GM23338 (cell line): ENCODE results near the gene ZNF700. TPM values are rescaled to one million over a fixed set of nuclear protein-coding genes. Genes with fewer than 3 reads are reported as not detected.
"Not testable (repeated sequence)": the region's sequence is repeated elsewhere in the genome, so short reads cannot be mapped to it uniquely, and the experiment has no call there.

Experiments used
- ATAC-seq: fragments of 200-7000 bp; cut with Tn5 transposase; 3 replicates; pipeline ENCODE4 v1.9.1; 2020
- DNase-seq: peaks from one replicate; pipeline ENCODE4 v3.0.0-alpha.2; 2015; ENCODE audit warnings: low spot score
- H2AFZ ChIP-seq: fragments of 200-600 bp; sonication (generic); 2 replicates; pipeline ENCODE4 v1.8.0; 2016; ENCODE audit warnings: antibody characterized with exemption, mild to moderate bottlenecking, moderate library complexity
- H3F3A ChIP-seq: fragments of 200-600 bp; sonication (generic); replicated peaks from 2 replicates; pipeline ENCODE4 v1.8.0; 2017; ENCODE audit warnings: antibody characterized with exemption, mixed run types, low read depth
- H3K27ac ChIP-seq: fragments of 200-600 bp; sonication (generic); 2 replicates; pipeline ENCODE4 v1.6.1; 2016; ENCODE audit warnings: low read depth
- H3K27me3 ChIP-seq: fragments of 200-600 bp; sonication (generic); 2 replicates; pipeline ENCODE4 v1.8.0; 2016; ENCODE audit warnings: mild to moderate bottlenecking, mixed run types, moderate library complexity; ENCODE audit not compliant: insufficient read depth
- H3K36me3 ChIP-seq: fragments of 200-600 bp; sonication (generic); 2 replicates; pipeline ENCODE4 v1.8.0; 2016; ENCODE audit warnings: mild to moderate bottlenecking; ENCODE audit not compliant: insufficient read depth
- H3K4me1 ChIP-seq: fragments of 200-600 bp; sonication (generic); 2 replicates; pipeline ENCODE4 v1.8.0; 2016; ENCODE audit warnings: mild to moderate bottlenecking, moderate library complexity; ENCODE audit not compliant: insufficient read depth
- H3K4me2 ChIP-seq: fragments of 200-600 bp; sonication (generic); 2 replicates; pipeline ENCODE4 v1.7.1; 2017; ENCODE audit warnings: mixed run types
- H3K4me3 ChIP-seq: fragments of 200-600 bp; sonication (generic); 2 replicates; pipeline ENCODE4 v1.6.1; 2016; ENCODE audit warnings: mixed run types
- H3K79me2 ChIP-seq: fragments of 200-600 bp; sonication (generic); replicated peaks from 2 replicates; pipeline ENCODE4 v1.8.0; 2017; ENCODE audit warnings: mild to moderate bottlenecking; ENCODE audit not compliant: insufficient read depth
- H3K9me2 ChIP-seq: fragments of 200-600 bp; sonication (generic); 2 replicates; pipeline ENCODE4 v1.8.0; 2017; ENCODE audit not compliant: insufficient read depth
- H4K20me1 ChIP-seq: fragments of 200-600 bp; sonication (generic); replicated peaks from 2 replicates; pipeline ENCODE4 v1.8.0; 2017; ENCODE audit warnings: mild to moderate bottlenecking; ENCODE audit not compliant: insufficient read depth
- H3K27ac Mint-ChIP-seq: 2 replicates; pipeline ENCODE4 v1.8.0; 2020; ENCODE audit warnings: inconsistent platforms, mild to moderate bottlenecking, moderate library complexity, mixed read lengths
- H3K27me3 Mint-ChIP-seq: 3 replicates; pipeline ENCODE4 v1.8.0; 2022; ENCODE audit warnings: low read depth, mild to moderate bottlenecking, moderate library complexity, mixed read lengths, inconsistent platforms; ENCODE audit not compliant: insufficient read depth, poor library complexity
- H3K36me3 Mint-ChIP-seq: 3 replicates; pipeline ENCODE4 v1.8.0; 2021; ENCODE audit warnings: low read depth, mild to moderate bottlenecking, inconsistent platforms, moderate library complexity, mixed read lengths
- H3K4me1 Mint-ChIP-seq: 3 replicates; pipeline ENCODE4 v1.8.0; 2020; ENCODE audit warnings: mild to moderate bottlenecking, inconsistent platforms, mixed read lengths
- H3K4me3 Mint-ChIP-seq: 3 replicates; pipeline ENCODE4 v1.8.0; 2021; ENCODE audit warnings: moderate library complexity, mild to moderate bottlenecking, inconsistent platforms, mixed read lengths
- H3K9me3 Mint-ChIP-seq: 3 replicates; pipeline ENCODE4 v1.8.0; 2020; ENCODE audit warnings: moderate library complexity, mild to moderate bottlenecking, inconsistent platforms, mixed read lengths
- CREB1 ChIP-seq: fragments of 250-450 bp; sonication (Bioruptor Pico); IDR thresholded peaks from 2 replicates; pipeline ENCODE4 v1.5.0; 2020; ENCODE audit warnings: low read depth, mild to moderate bottlenecking, moderate library complexity
- ETS1 ChIP-seq: IDR thresholded peaks from 2 replicates; pipeline ENCODE4 v1.6.1; 2016; ENCODE audit warnings: antibody characterized with exemption
- EZH2 ChIP-seq: fragments of 200-600 bp; sonication (generic); IDR thresholded peaks from one replicate; pipeline ENCODE4 v1.8.0; 2017; ENCODE audit warnings: antibody characterized with exemption, mild to moderate bottlenecking, low read depth; ENCODE audit not compliant: unreplicated experiment
- EZH2phosphoT487 ChIP-seq: fragments of 200-600 bp; sonication (generic); IDR thresholded peaks from one replicate; pipeline ENCODE4 v1.8.1; 2018; ENCODE audit warnings: antibody characterized with exemption; ENCODE audit not compliant: unreplicated experiment
- JUNB ChIP-seq: IDR thresholded peaks from one replicate; pipeline ENCODE4 v1.6.1; 2016; ENCODE audit warnings: antibody characterized with exemption; ENCODE audit not compliant: unreplicated experiment
- NANOG ChIP-seq: IDR thresholded peaks from 2 replicates; pipeline ENCODE4 v1.6.1; 2016; ENCODE audit warnings: antibody characterized with exemption, borderline replicate concordance
- POLR2AphosphoS5 ChIP-seq: IDR thresholded peaks from 2 replicates; pipeline ENCODE4 v1.6.1; 2016; ENCODE audit warnings: antibody characterized with exemption, low read depth
- ZNF331 ChIP-seq: fragments of 250-450 bp; sonication (Bioruptor Pico); IDR thresholded peaks from 2 replicates; pipeline ENCODE4 v1.5.0; 2020; ENCODE audit warnings: low read depth, mild to moderate bottlenecking, moderate library complexity
- ZNF462 ChIP-seq: fragments of 250-450 bp; sonication (Bioruptor Pico); IDR thresholded peaks from 2 replicates; pipeline ENCODE4 v1.5.0; 2020; ENCODE audit warnings: mild to moderate bottlenecking, moderate library complexity
- polyA plus RNA-seq: library from polyadenylated mRNA; unstranded; fragments of >200 nt; fragmentation: Nextera tagmentation; extraction: Ambion mirVana; gene quantifications from 2 replicates; pipeline ENCODE4 v1.2.1, GENCODE V29; 2016
- total RNA-seq: library from RNA; depleted of rRNA; stranded (reverse); fragments of >200 nt; shearing (Covaris generic); gene quantifications from 2 replicates; pipeline ENCODE4 v1.2.3, GENCODE V29; 2014

The ZNF700 gene
- total and polyA plus RNA-seq, 2 experiments from 2014 or later = 6.0 to 13.6 TPM

- no peak overlapping the region for H3K4me3 Mint-ChIP-seq
- no peak overlapping the region for H3K4me3 ChIP-seq
- peaks cover 17% of the 10 kb centered on the region for H3K79me2 ChIP-seq
- peaks cover 9% of the 10 kb centered on the region; the same call in 1 of the 2 replicates for H4K20me1 ChIP-seq
- H3K9me3 Mint-ChIP-seq = peaks cover 96% of the 10 kb centered on the region
- H3K27me3 ChIP-seq = 0 out of 2 replicates have a peak, but pooled peaks cover 2% of the 10 kb centered on the region
- no peak for DNase-seq
- peaks cover 9% of the 10 kb centered on the region; the same call in 1 of the 2 replicates for H3K4me1 ChIP-seq
- no peaks in the 10 kb centered on the region for H3K36me3 ChIP-seq
- H3F3A ChIP-seq = no peaks in the 10 kb centered on the region
- no peak for TF ChIP-seq EZH2
- no peaks in the 10 kb centered on the region for H3K9me2 ChIP-seq
- no peak overlapping the region for H3K4me2 ChIP-seq
- no peak overlapping the region for H3K27ac Mint-ChIP-seq
- no peaks in the 10 kb centered on the region for H3K4me1 Mint-ChIP-seq
- H2AFZ ChIP-seq = no peak overlapping the region
- no peak overlapping the region for H3K27ac ChIP-seq
- peaks cover 28% of the 10 kb centered on the region for H3K36me3 Mint-ChIP-seq
- peaks cover 3% of the 10 kb centered on the region for H3K27me3 Mint-ChIP-seq
- no peak for ATAC-seq
These were observed 2.9 kb upstream of the ZNF700 start for GRCh38 chr19:11921852-11922495.

- peaks cover 30% of the 10 kb centered on the region for H3K36me3 Mint-ChIP-seq
- not testable (repeated sequence) for H3K4me1 ChIP-seq, H3K27me3 Mint-ChIP-seq, ATAC-seq, H3K9me2 ChIP-seq, DNase-seq, H3K27ac Mint-ChIP-seq, H4K20me1 ChIP-seq, H3K4me3 Mint-ChIP-seq, H3K36me3 ChIP-seq, H3K27me3 ChIP-seq, H3K4me1 Mint-ChIP-seq, H3F3A ChIP-seq
- Histone ChIP-seq H3K4me3 (peak overlapping the region; percentile 86), H3K79me2 (peaks cover 44% of the 10 kb centered on the region), H2AFZ (peak overlapping the region; percentile 74; the same call in 1 of the 2 replicates), H3K27ac (peak overlapping the region; percentile 96; the same call in 1 of the 2 replicates), H3K4me2 (peak overlapping the region; percentile 81)
- peaks cover 92% of the 10 kb centered on the region for H3K9me3 Mint-ChIP-seq
These were observed 812 bp downstream of the ZNF700 start for GRCh38 chr19:11925651-11926187.

GRCh38 chr19:11927227-11927626 lies 2.3 kb downstream of the ZNF700 start:
- H3K27ac ChIP-seq = no peak overlapping the region
- ATAC-seq (no peak), DNase-seq (no peak)
- Mint-ChIP-seq H3K27ac (no peak overlapping the region), H3K36me3 (peaks cover 38% of the 10 kb centered on the region), H3K9me3 (peaks cover 92% of the 10 kb centered on the region), H3K4me1 (no peaks in the 10 kb centered on the region), H3K4me3 (no peak overlapping the region), H3K27me3 (no peaks in the 10 kb centered on the region)
- H3K79me2 ChIP-seq = peaks cover 58% of the 10 kb centered on the region
- no peak overlapping the region for H2AFZ ChIP-seq
- H3K9me2 ChIP-seq = no peaks in the 10 kb centered on the region
- H3K36me3 ChIP-seq = no peaks in the 10 kb centered on the region
- no peak overlapping the region for H3K4me2 ChIP-seq
- no peak overlapping the region for H3K4me3 ChIP-seq
- H3K27me3 ChIP-seq = 0 out of 2 replicates have a peak, but pooled peaks cover 2% of the 10 kb centered on the region
- H3K4me1 ChIP-seq = peaks cover 9% of the 10 kb centered on the region; the same call in 1 of the 2 replicates
- H3F3A ChIP-seq = no peaks in the 10 kb centered on the region
- peaks cover 9% of the 10 kb centered on the region for H4K20me1 ChIP-seq
- TF ChIP-seq POLR2AphosphoS5 = no peak
- TF ChIP-seq CREB1 = no peak
- no peak for TF ChIP-seq JUNB
- TF ChIP-seq ETS1 = no peak
- TF ChIP-seq NANOG = no peak
- TF ChIP-seq EZH2phosphoT487 = no peak
- TF ChIP-seq ZNF462 (CRISPR knock-in tag) = no peak
- TF ChIP-seq EZH2 = no peak
- TF ChIP-seq ZNF331 (CRISPR knock-in tag) = no peak
